ENCODE measurements around the gene DUOXA2.

Gene DUOXA2

DNA sequence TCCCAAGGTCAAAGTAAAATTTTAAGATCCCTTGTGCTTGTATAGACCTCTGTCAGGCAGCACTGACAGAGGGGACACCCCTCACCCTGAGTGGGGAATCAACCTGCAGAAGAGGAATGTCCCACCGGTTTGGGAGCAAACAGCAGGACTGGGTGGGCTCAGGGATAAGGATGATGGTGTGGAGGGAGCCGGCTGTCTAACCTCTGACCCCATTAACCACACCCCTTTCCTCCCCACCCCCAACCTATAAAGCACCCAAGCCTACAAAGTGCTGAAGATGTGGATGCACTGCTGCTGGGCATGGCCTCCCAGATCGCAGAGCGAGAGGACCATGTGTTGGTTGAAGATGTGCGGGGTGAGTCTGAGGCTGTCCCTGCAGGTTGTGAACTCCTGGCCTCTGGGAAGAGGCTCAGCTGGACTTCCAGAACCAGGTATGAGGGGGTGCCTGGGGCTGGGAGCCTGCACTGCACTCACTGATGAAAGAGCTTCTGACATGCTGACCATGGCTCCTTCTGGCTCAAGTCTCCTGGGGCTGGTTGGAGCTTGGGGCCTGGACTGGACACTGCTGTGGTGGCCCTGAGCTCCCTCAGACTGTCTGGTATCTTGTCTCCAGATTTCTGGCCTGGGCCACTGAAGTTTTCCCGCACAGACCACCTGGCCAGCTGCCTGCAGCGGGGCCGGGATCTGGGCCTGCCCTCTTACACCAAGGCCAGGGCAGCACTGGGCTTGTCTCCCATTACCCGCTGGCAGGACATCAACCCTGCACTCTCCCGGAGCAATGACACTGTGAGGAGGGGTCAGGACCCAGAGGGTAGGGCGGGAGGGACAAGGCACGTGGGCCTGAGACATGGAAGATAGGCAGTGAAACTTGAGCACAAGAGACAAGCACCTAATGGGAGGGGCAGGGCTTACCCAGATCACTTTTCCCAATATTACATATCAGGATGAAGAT is 25.0 kb downstream of the DUOXA2 start:
- no peak for DNase-seq

DNA sequence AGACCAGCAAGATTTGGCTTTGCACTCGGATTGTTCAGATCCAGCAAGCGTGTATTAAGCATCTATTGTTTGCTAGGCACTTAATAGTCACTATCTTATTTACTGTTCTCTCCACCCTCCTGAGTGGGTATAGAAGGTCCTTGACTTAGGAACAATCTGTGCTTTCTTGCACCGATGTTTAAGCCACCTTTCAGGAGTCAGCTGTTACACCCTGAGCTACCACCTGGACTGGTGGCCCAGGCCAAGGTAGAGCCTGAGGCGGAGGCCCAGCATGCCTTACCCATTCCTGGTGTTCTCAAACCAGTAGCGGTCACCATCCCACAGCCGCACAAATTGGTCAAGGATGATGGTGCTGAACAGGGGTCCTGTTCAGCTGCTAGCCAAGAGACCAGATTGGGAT is 25.6 kb downstream of the DUOXA2 start:
- no peak for DNase-seq

DNA sequence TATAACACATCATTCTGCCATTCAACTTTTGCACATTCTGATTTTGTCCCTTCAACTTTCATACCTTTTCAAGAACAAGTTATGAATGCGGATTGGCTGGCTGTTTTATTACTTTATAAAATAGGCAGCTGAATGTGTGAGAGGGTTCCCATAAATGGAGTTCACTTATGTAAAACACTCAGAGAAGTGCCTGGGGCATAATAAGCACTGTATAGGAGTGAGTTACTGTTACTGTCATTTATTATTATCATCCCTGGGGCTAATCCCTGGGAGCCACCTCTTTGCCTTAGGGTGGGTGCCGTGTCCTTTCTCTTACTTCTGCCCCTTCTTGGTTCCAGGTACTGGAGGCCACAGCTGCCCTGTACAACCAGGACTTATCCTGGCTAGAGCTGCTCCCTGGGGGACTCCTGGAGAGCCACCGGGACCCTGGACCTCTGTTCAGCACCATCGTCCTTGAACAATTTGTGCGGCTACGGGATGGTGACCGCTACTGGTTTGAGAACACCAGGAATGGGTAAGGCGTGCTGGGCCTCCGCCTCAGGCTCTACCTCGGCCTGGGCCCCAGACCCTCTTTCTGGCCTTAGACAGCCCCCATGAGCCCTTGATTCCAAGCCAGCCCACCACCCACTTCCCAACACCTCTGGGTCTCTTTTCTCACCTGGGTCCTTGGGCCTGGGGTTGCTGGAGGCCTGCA is 26.6 kb downstream of the DUOXA2 start:
- no peak for DNase-seq

DNA sequence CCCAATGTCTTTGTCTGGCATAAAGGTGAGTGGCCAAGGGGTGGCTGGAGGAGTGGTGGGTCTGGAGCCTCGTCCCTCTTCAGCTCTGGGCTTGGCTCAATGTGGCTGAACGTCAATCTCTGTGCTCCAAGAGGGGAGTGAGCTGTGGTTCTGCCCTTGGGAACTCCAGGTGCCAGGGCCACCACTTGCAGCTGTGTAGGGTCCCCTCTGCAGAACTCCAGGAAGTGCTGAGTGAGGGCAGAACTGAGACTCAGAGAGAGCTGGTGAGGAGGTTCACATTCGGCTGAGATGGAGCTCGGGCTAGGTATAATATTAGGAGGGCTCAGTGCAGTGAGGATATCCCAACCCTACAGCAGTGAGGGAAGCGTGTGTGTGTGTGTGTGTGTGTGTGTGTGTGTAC is 27.3 kb downstream of the DUOXA2 start:
- no peak for DNase-seq

DNA sequence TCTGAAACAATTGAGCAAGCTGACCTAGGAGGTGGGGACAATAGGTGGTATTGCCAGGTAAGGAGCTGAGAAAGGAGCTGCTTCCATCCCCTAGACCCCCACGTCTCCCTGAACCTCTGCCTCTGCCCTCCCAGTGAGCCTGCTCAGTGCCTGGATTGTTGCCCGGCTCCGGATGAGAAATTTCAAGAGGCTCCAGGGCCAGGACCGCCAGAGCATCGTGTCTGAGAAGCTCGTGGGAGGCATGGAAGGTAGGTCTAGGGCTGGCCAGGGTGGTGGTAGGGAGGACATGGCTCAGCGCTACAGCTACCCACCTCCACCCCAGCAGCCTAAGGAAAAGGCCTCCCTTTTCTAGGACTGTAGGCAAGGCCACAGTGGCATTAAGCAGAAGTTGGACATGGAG is 28.9 kb downstream of the DUOXA2 start:
- DNase-seq, result no peak

DNA sequence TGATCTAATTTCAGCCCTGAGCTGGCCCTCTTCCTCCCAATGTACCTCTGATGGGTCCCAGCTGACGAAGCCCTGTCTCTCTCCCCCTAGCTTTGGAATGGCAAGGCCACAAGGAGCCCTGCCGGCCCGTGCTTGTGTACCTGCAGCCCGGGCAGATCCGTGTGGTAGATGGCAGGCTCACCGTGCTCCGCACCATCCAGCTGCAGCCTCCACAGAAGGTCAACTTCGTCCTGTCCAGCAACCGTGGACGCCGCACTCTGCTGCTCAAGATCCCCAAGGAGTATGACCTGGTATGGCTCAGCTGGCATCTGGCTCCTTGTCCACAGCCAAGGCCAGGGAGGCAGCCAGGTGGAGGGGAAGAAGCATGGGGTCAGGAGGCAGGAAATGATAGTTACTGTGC is 29.8 kb downstream of the DUOXA2 start:
- no peak for DNase-seq

DNA sequence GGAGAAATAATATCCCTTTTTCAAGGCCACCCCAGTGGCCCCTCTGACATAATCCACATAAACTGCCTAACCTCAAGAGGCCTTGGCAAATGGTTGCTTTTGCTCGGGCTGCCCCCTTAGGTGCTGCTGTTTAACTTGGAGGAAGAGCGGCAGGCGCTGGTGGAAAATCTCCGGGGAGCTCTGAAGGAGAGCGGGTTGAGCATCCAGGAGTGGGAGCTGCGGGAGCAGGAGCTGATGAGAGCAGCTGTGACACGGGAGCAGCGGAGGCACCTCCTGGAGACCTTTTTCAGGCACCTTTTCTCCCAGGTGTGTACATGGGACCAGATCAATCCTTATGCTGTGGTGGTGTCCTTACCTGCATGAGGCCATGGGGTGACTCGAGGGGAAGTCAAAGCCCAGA is 30.6 kb downstream of the DUOXA2 start:
- no peak for DNase-seq

DNA sequence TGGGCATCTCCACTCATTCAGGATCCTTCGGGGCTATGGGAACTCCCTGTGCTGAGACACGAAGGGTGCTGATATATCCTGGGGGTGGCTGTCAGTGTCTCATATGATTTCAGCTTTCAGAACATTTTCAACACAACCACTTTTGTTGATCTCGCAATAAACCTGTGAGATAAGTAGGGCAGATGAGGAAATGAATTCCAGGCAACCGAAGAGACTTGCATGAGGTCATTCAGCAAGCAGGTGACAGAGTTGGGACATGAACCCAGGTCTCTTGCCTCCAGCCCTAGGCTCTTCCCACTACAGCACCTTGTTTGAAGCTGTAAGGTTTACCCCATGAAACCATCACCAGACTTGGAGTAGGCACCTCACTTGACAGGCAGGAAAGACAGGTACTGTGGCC is 32.3 kb downstream of the DUOXA2 start:
- no peak for DNase-seq

DNA sequence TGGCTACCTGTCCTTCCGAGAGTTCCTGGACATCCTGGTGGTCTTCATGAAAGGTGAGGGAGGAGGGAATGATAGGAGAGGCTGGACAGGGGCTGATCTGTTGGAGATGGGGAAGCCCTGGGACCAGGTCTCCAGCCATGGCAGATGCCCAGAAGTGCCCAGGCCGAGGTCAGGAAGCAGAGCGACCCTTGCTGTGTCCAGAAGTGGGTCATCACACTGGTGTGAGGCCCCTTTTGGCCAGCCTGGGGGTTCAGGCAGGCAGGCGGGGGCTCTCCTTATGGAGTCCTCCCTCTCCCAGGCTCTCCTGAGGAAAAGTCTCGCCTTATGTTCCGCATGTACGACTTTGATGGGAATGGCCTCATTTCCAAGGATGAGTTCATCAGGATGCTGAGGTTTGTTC is 33.5 kb downstream of the DUOXA2 start:
- no peak for DNase-seq

DNA sequence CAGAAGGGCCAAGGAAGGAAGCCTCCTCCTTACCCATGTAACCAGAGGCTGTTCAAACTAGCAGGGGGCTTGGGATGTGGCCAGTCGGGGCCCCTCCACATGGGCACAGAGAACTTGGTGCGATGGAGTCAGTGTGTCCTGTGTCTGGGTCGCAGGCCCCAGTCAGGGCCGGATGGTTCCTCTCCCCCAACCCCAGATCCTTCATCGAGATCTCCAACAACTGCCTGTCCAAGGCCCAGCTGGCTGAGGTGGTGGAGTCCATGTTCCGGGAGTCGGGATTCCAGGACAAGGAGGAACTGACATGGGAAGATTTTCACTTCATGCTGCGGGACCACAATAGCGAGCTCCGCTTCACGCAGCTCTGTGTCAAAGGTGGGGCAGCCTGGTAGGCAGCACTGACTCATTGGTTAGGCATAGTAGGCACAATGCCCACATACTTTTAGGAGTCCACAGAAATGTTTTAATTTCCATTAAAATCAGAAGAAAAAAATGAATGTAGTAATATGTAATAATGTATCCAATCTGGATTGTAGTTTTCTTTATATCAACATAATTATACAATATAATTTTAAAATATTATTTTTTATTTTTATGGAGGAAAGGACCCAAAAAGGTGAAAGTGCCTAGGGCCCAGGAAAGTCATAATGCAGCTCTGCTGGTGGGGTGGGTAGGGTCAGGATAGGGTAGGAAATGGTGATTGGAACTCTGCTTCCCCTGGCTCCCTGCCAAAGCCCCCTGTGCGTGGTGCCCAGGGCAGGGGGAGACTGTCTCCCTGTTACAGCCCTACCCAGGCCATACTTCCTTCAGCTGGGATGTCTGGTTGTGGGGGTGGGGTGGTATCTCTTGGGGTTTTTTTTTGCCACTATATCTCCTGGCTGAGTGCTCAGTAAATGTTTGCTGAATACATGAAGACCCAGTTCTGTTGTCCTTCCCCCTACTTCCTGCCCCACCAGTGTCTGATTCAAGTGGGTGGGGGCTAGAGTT is 34.2 kb downstream of the DUOXA2 start:
- DNase-seq, result no peak

DNA sequence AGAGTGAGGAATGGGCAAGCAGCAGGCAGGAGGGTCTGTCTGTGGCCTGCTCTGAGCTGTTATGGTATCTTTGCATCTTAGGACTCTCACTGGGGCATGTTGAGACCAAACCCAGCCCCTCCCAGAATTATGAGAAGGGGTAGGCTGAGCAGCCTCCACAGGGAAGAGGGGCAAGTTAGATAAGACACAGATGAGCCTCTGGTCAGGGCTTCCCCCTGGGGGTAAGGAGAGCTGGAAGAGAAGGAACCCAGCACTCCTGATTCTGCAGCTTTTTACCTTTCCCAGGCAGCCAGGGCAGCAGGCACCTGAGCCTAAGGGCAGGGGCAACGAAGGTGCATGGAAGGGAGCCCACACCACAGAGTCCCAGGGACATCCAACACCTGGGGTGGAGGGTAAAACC is 34.9 kb downstream of the DUOXA2 start:
- DNase-seq, result no peak

DNA sequence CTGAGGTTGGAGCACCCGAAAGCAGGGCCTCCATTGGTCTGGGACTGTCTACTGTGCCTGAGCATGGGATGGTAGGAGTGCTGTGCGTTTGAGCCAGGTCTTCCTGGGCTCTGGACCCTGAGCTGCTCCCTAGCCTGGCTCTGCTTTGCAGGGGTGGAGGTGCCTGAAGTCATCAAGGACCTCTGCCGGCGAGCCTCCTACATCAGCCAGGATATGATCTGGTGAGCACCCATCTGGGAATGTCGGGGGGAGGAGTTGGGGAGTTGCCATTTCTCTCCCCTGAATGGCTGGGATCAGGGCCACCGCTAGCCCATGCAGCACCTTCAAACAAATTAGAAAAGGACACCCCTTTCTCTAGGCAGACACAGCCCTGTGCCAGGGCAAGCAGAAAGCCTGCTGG is 36.4 kb downstream of the DUOXA2 start:
- no peak for DNase-seq

DNA sequence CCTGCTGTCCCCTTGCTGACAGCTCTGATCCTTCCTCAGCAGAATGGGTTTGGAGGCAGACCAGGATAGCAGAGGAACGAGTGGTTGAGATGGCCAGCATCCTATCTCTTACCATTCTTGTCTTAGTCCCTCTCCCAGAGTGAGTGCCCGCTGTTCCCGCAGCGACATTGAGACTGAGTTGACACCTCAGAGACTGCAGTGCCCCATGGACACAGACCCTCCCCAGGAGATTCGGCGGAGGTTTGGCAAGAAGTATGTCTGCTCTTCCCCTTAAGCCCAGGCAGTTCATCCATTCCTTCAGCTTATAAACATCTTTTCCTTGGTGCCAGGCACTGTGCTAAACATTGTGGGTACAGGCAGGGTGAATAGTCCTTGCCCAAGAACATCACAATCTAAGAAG is 36.9 kb downstream of the DUOXA2 start:
- DNase-seq, result no peak

DNA sequence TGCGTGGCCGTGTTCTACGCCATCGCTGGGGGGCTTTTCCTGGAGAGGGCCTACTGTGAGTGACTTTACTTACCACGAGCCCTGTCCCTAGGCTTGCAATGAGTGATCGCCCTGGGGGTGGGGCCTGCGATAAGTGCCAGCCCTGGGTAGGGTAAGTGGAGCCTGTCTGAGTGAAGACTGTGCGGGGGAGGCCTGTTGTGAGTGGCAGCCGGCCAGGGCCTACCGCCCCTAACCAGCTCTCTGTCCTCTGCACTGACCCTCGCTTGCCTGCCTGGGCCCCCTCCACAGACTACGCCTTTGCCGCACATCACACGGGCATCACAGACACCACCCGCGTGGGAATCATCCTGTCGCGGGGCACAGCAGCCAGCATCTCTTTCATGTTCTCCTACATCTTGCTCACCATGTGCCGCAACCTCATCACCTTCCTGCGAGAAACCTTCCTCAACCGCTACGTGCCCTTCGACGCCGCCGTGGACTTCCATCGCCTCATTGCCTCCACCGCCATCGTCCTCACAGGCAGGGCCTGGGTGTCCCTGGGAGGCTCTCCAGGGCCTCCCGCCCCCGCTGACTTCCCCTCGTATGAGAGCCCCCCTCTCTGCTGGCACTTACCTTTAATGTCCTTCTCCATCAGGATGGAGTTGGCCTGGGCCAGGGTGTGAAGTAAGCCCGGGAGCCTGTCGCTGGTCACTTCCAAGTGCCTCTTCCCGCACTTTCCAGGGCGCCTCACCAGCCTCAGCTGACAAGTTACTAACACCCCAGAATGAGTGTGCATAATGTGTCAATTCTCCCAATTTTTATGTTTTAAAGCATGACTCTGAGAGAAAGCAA is 38.1 kb downstream of the DUOXA2 start:
- DNase-seq, result no peak

DNA sequence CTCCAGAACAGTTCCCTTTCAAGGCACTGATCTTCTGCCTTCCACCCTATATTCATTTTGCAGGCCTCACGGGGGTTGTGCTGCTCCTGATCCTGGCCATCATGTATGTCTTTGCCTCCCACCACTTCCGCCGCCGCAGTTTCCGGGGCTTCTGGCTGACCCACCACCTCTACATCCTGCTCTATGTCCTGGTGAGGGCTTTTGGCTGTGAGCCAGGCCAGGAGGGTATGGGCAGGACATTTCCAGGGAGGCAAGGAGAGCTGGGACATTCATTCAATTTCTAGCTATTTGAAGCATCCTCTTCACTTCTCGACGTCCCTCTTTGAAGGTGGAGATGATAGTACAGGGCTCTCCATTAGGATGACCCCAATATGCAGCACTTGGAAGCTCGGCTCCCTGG is 41.6 kb downstream of the DUOXA2 start:
- DNase-seq, result no peak

DNA sequence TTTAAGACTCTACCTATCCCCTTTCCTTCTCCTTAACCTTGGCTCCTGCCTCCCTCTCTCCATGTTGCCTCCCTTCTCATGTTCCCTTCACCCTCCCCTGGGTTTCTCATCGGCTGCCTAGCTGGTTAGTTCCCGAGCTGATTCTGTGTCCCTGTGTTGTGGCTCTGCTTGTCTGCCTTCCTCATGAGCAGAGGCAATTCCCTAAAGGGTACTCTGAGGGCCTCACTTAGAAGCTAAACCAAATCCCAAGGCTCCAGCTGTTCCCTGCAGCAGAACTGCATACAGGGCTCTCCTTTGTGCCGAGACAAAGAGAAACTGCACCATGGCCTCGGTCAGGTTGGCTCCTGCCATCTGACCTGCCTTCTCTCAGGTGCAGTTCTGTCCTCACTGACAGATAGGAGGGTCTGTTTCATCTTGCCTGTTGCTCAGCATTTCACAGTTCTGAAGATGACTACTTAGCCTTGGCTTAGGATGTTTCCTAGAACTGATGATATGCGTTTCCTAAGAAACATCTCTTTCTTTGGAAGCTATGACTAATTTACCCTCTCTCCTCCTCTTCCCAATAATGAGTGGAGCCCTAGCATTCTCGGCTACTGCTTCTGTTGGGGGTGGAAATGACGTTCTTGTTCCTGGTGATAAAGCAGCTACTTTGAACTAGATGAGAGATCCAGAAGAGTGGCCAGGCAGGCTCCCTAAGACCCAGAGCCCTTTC is 42.8 kb downstream of the DUOXA2 start:
- no peak for DNase-seq

DNA sequence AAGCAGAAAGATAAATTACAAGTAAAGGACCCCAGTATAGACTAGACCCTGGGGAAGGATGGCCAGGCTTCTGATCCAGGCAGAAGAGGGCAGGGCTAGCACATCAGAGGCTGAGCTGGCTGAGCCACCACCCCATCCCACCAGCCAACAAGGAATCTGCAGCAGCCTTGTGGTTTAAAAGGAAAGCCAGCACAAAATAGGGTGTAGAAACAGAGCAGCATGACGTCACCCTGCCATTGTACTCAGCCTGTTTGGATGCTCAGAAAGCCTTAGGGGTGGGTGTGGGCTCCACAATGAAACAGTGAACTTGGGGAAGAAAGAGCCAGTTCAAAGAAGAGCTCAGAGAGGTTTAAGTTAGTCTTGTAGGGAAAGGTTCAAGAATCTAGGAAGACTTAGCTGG is 43.8 kb downstream of the DUOXA2 start:
- DNase-seq, result no peak

DNA sequence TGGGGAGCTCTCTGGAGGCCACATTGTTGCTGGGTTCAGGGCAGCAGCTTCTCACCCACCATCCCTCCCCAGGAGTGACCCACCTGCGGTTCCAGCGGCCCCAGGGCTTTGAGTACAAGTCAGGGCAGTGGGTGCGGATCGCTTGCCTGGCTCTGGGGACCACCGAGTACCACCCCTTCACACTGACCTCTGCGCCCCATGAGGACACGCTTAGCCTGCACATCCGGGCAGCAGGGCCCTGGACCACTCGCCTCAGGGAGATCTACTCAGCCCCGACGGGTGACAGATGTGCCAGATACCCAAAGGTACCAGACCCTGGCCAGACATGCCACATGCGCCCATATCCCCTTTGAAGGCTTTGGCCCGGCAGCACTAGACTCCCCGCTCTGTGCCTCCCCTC is 47.5 kb downstream of the DUOXA2 start:
- no peak for DNase-seq

DNA sequence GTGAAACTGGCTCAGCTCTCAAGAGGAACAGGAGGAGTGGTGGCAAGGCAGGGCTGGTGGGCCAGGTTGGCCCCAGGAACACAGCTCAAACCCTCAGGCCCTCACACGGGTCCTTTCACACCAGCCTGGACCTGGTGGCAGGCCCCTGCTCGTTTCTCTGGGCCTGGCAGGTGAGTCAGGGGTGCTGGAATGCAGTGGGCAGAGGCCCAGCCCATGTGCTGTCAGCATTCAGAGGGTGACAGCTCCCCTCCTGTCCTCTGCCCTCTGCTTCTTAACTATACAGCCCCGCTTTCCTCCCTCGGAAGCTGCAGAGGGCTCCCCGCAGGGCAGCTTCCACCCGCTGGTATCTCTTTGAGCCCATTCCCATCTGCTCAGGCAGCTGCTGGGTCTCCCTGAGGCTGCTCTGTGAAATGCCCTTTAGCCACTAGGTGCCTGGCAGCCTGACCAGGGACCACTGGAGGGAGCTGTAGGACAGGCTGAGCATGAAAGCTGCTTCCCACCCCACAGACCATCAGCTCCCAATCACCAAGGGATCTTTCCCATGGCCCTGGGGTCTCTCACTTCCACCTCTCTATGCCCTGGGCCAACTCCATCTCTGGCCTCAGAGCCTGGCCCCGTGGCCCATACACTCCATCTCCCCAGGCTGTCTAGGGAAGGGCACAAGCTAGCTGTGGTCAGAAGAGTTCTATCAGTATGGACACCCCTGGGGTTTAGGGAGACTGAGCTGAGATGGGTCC is 48.8 kb downstream of the DUOXA2 start:
- peak; percentile 40 to 54 for DNase-seq

DNA sequence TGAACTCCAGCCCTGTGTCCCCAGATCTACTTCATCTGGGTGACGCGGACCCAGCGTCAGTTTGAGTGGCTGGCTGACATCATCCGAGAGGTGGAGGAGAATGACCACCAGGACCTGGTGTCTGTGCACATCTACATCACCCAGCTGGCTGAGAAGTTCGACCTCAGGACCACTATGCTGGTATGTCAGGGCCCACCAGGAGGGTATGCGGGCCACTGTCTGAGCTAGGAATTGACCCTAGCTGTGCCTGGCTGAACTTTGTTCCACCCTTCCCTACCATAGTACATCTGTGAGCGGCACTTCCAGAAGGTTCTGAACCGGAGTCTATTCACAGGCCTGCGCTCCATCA is 49.4 kb downstream of the DUOXA2 start:
- no peak for DNase-seq

DNA sequence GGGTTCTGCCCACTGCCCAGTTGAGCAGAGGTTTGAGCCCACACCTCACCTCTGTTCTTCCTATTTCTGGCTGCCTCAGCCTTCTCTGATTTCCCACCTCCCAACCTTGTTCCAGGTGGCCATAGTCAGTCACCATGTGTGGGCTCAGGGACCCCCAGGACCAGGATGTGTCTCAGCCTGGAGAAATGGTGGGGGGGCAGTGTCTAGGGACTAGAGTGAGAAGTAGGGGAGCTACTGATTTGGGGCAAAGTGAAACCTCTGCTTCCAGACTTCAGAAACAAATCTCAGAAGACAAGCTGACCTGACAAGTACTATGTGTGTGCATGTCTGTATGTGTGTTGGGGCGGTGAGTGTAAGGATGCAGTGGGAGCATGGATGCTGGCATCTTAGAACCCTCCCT is 50.8 kb downstream of the DUOXA2 start:
- no peak for DNase-seq

Measured in Kasumi-1 (cell line).